Fibroblast of pulmonary artery (primary cell): ENCODE results near the gene CALML4.

Experiments
- DNase-seq: peaks from one replicate; pipeline ENCODE4 v3.0.0-alpha.2; 2010; ENCODE audit warnings: low read depth
- H3K4me3 ChIP-seq: replicated peaks from 2 replicates; pipeline ENCODE4 v1.5.1; 2011; ENCODE audit warnings: low read depth, mild to moderate bottlenecking, control low read depth, low read length, moderate library complexity
- CTCF ChIP-seq: IDR thresholded peaks from 2 replicates; pipeline ENCODE4 v1.5.1; 2011; ENCODE audit warnings: mild to moderate bottlenecking, control low read depth, low read length, inconsistent platforms; ENCODE audit errors: missing control alignments

Gene CALML4

GRCh38 chr15:68154923-68155559 lies 50.1 kb downstream of the CALML4 start:
- peak; percentile 85 for TF ChIP-seq CTCF
- no peak overlapping the region for H3K4me3 ChIP-seq
- peak; percentile 83 for DNase-seq

GRCh38 chr15:68152342-68152741 lies 52.8 kb downstream of the CALML4 start:
- DNase-seq, result no peak
- no peak overlapping the region for H3K4me3 ChIP-seq
- no peak for TF ChIP-seq CTCF

GRCh38 chr15:68151277-68151676 lies 53.9 kb downstream of the CALML4 start:
- H3K4me3 ChIP-seq, result no peak overlapping the region
- no peak for TF ChIP-seq CTCF
- DNase-seq, result no peak

GRCh38 chr15:68150187-68150586 lies 54.9 kb downstream of the CALML4 start:
- no peak overlapping the region for H3K4me3 ChIP-seq
- no peak for TF ChIP-seq CTCF
- no peak for DNase-seq

GRCh38 chr15:68149059-68149458 lies 56.1 kb downstream of the CALML4 start:
- TF ChIP-seq CTCF, result no peak
- DNase-seq, result peak; percentile 22
- H3K4me3 ChIP-seq, result no peak overlapping the region

GRCh38 chr15:68148039-68148438 lies 57.1 kb downstream of the CALML4 start:
- no peak overlapping the region for H3K4me3 ChIP-seq
- DNase-seq, result no peak
- no peak for TF ChIP-seq CTCF

GRCh38 chr15:68145706-68146105 lies 59.4 kb downstream of the CALML4 start:
- DNase-seq, result peak; percentile 10
- H3K4me3 ChIP-seq, result no peak overlapping the region
- no peak for TF ChIP-seq CTCF
